ENCODE measurements around the gene PDE12. TPM values are rescaled to one million over a fixed set of nuclear protein-coding genes. Genes with fewer than 3 reads are reported as not detected.
"Not testable (repeated sequence)": the region's sequence is repeated elsewhere in the genome, so short reads cannot be mapped to it uniquely, and the experiment has no call there.

The PDE12 gene
- total RNA-seq, 1 experiment from 2014 or later, result 16.2 TPM

DNA sequence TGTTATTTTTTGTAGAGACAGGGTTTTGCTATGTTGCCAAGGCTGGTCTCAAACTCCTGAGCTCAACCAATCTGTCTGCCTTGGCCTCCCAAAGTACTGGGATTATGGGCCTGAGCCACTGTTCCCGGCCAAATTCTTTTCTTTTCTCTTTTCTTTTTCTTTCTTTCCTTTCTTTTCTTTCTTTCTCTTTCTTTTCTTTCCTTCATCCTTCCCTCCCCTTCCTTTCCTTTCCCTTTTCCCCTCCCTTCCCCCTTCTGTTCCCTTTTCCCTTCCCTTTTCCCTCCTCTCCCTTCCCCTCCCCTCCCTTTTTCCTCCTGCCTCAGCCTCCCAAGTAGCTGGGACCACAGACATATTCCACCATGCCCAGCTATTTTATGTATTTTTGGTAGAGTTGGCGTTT lies 44.1 kb downstream of the PDE12 start:
- Histone ChIP-seq H3K4me1 (no peaks in the 10 kb centered on the region), H3K27ac (no peak overlapping the region), H3K4me3 (no peak overlapping the region), H3K27me3 (no peaks in the 10 kb centered on the region), H3K36me3 (peaks cover 3% of the 10 kb centered on the region; the same call in 1 of the 2 replicates), H3K9me3 (replicated peaks) (no peaks in the 10 kb centered on the region)
- DNase-seq, result no peak

DNA sequence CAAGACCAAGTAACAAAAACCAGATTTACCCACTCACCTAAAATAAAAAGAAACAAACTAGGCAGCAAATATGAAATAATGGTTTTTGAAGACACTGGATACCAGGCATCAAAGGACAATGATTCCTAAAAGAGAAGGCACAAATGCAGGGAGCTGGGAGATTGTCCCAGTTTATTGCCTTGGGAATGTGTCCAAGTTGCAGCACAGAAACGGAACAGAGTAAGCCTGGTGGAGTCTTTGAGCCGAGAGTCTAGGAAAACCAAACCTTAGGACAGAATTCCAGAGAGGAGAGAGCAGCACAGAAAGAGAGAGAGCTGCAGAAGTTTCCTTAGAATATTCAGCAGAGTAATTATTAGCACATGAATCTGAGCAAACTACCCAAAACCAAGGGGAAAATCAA lies 48.9 kb downstream of the PDE12 start:
- H3K4me1 ChIP-seq, result no peaks in the 10 kb centered on the region
- no peak for DNase-seq
- no peak overlapping the region for H3K27ac ChIP-seq
- H3K27me3 ChIP-seq, result no peaks in the 10 kb centered on the region
- H3K4me3 ChIP-seq, result no peak overlapping the region
- H3K9me3 ChIP-seq (replicated peaks), result 0 out of 2 replicates have a peak, but pooled peaks cover 4% of the 10 kb centered on the region
- no peaks in the 10 kb centered on the region for H3K36me3 ChIP-seq

DNA sequence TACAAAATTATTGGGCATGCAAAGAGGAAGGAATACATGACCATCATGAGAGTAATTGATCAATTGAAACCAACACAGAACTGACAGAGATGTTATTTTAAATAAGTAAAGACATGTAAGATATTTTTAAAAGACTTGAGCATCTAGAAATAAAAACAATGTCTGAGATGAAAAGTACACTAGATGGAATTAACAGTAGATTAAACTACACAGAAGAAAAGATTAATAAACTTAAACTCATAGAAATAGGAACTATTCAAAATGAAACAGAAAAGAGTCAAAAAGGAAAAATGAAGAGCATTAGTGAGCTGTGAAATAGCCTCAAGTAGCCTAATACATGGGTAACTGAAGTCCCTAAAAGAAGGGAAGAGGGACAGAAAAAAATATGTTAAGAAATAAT lies 49.6 kb downstream of the PDE12 start:
- Histone ChIP-seq H3K4me1 (no peaks in the 10 kb centered on the region), H3K27ac (no peak overlapping the region), H3K36me3 (no peaks in the 10 kb centered on the region), H3K9me3 (replicated peaks) (0 out of 2 replicates have a peak, but pooled peaks cover 4% of the 10 kb centered on the region), H3K4me3 (no peak overlapping the region), H3K27me3 (no peaks in the 10 kb centered on the region)
- DNase-seq, result no peak

DNA sequence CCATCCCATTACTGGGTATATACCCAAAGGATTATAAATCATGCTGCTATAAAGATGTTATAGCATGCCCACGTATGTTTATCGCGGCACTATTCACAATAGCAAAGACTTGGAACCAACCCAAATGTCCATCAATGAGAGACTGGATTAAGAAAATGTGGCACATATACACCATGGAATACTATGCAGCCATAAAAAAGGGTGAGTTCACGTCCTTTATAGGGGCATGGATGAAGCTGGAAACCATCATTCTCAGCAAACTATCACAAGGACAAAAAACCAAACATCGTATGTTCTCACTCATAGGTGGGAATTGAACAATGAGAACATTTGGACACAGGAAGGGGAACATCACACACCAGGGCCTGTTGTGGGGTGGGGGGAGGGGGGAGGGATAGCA lies 55.8 kb downstream of the PDE12 start:
- H3K4me1 ChIP-seq; H3K4me3 ChIP-seq; H3K9me3 ChIP-seq (replicated peaks); DNase-seq; H3K36me3 ChIP-seq; H3K27ac ChIP-seq; H3K27me3 ChIP-seq: not testable (repeated sequence)

DNA sequence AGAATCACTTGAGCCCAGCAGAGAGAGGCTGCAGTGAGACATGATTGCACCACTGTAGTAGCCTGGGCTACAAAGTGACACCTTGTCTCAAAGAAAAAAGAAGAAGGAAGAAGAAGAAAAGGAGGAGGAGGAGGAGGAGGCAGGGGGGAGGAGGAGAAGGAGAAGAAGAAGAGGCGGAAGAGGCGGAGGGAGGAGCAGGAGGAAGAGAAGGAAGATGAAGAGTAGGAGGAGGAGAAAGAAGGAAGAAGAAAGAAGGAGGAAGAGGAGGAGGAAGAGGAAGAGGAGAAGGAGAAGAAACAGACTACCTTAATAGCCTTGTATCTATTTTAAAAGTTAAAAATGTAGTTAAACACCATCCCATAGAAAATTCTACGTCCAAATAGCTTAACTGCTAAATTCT lies 60.2 kb downstream of the PDE12 start:
- no peak overlapping the region for H3K4me3 ChIP-seq
- no peak overlapping the region for H3K27ac ChIP-seq
- H3K27me3 ChIP-seq, result no peaks in the 10 kb centered on the region
- H3K4me1 ChIP-seq, result no peaks in the 10 kb centered on the region
- H3K9me3 ChIP-seq (replicated peaks), result peaks cover 4% of the 10 kb centered on the region; the same call in 1 of the 2 replicates
- no peak for DNase-seq
- H3K36me3 ChIP-seq, result no peaks in the 10 kb centered on the region

Other genes starting within 250 kb of the PDE12 start
- gene DNAH12, start 11.9 kb upstream of the PDE12 start, total RNA-seq (2014; rRNA removed; shearing (Covaris generic)), result 1.3 and 1.4 TPM in 2 replicates
- gene ARF4, start 41.1 kb downstream of the PDE12 start, total RNA-seq (2014; rRNA removed; shearing (Covaris generic)), result 179 and 180 TPM in 2 replicates
- gene DENND6A, start 136.8 kb downstream of the PDE12 start, total RNA-seq (2014; rRNA removed; shearing (Covaris generic)), result 18.1 and 19.8 TPM in 2 replicates
- gene SLMAP, start 200.0 kb downstream of the PDE12 start, total RNA-seq (2014; rRNA removed; shearing (Covaris generic)), result 27.1 and 27.8 TPM in 2 replicates